HG03135 (cell line): ENCODE data around the gene STAMBPL1.
"Not testable (repeated sequence)": the region's sequence is repeated elsewhere in the genome, so short reads cannot be mapped to it uniquely, and the experiment has no call there.

Experiments used
- ATAC-seq: cut with Tn5 transposase; IDR thresholded peaks from one replicate; pipeline ENCODE4 v1.9.1; 2021; ENCODE audit warnings: mild to moderate bottlenecking, moderate library complexity; ENCODE audit not compliant: unreplicated experiment

STAMBPL1 gene

GRCh38 chr10:88919041-88919440 is 39.0 kb downstream of the STAMBPL1 start:
- no peak for ATAC-seq

- no peak for ATAC-seq
Measured at GRCh38 chr10:88920198-88920597, 40.2 kb downstream of the STAMBPL1 start.

GRCh38 chr10:88920986-88921593 is 41.0 kb downstream of the STAMBPL1 start:
- ATAC-seq, result no peak

- no peak for ATAC-seq
Measured at GRCh38 chr10:88922041-88922440, 42.0 kb downstream of the STAMBPL1 start.

GRCh38 chr10:88923520-88923919 is 43.5 kb downstream of the STAMBPL1 start:
- ATAC-seq, result no peak

GRCh38 chr10:88926566-88927415 is 46.7 kb downstream of the STAMBPL1 start:
- ATAC-seq, result no peak

- no peak for ATAC-seq
Measured at GRCh38 chr10:88927416-88927690, 47.3 kb downstream of the STAMBPL1 start.

- ATAC-seq, result no peak
Measured at GRCh38 chr10:88928254-88928653, 48.2 kb downstream of the STAMBPL1 start.

GRCh38 chr10:88931548-88931947 is 51.5 kb downstream of the STAMBPL1 start:
- no peak for ATAC-seq

GRCh38 chr10:88932029-88932428 is 52.0 kb downstream of the STAMBPL1 start:
- not testable (repeated sequence) for ATAC-seq

- peak; percentile 51 for ATAC-seq
Measured at GRCh38 chr10:88932539-88933256, 52.7 kb downstream of the STAMBPL1 start.

- ATAC-seq, result no peak
Measured at GRCh38 chr10:88933564-88933963, 53.5 kb downstream of the STAMBPL1 start.

GRCh38 chr10:88934900-88935672 is 55.0 kb downstream of the STAMBPL1 start:
- ATAC-seq, result peak; percentile 57

GRCh38 chr10:88936656-88937055 is 56.6 kb downstream of the STAMBPL1 start:
- no peak for ATAC-seq

- ATAC-seq, result no peak
Measured at GRCh38 chr10:88938039-88938438, 58.0 kb downstream of the STAMBPL1 start.

- ATAC-seq, result no peak
Measured at GRCh38 chr10:88938938-88939337, 58.9 kb downstream of the STAMBPL1 start.

GRCh38 chr10:88941026-88941425 is 61.0 kb downstream of the STAMBPL1 start:
- ATAC-seq, result no peak

GRCh38 chr10:88943778-88944177 is 63.7 kb downstream of the STAMBPL1 start:
- no peak for ATAC-seq

- peak; percentile 55 for ATAC-seq
Measured at GRCh38 chr10:88944813-88945212, 64.8 kb downstream of the STAMBPL1 start.

GRCh38 chr10:88946200-88946599 is 66.2 kb downstream of the STAMBPL1 start:
- ATAC-seq, result no peak

- ATAC-seq, result no peak
Measured at GRCh38 chr10:88946965-88947590, 67.0 kb downstream of the STAMBPL1 start.
